GM13977 (cell line): Measurements from ENCODE around the gene ZNF488.

Experiments
- DNase-seq: peaks from one replicate; pipeline ENCODE4 v3.0.0; 2012; ENCODE audit warnings: low spot score
- in situ Hi-C: fragments of 300-500 bp; cut with MboI; formaldehyde crosslinking; loops from one replicate; pipeline ENCODE4 v1.12.0; 2022; ENCODE audit warnings: low sequenced_read_pairs, low pct_unique_long_range_greater_than_20kb, mixed read lengths, inconsistent platforms; ENCODE audit not compliant: unreplicated experiment
- TF ChIP-seq, protein P1 (sequence below): IDR thresholded peaks from 2 replicates; pipeline ENCODE4 v1.5.1; 2012; ENCODE audit warnings: mild to moderate bottlenecking, control low read depth; ENCODE audit not compliant: insufficient read depth; ENCODE audit errors: extremely low read depth, missing control alignments

ZNF488 gene

GRCh38 chr10:47414752-47415519 is 30.8 kb upstream of the ZNF488 start:
- DNase-seq = no peak
- in situ Hi-C loops = no loop called here
- TF ChIP-seq, protein P1, sequence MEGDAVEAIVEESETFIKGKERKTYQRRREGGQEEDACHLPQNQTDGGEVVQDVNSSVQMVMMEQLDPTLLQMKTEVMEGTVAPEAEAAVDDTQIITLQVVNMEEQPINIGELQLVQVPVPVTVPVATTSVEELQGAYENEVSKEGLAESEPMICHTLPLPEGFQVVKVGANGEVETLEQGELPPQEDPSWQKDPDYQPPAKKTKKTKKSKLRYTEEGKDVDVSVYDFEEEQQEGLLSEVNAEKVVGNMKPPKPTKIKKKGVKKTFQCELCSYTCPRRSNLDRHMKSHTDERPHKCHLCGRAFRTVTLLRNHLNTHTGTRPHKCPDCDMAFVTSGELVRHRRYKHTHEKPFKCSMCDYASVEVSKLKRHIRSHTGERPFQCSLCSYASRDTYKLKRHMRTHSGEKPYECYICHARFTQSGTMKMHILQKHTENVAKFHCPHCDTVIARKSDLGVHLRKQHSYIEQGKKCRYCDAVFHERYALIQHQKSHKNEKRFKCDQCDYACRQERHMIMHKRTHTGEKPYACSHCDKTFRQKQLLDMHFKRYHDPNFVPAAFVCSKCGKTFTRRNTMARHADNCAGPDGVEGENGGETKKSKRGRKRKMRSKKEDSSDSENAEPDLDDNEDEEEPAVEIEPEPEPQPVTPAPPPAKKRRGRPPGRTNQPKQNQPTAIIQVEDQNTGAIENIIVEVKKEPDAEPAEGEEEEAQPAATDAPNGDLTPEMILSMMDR = no peak

DNA sequence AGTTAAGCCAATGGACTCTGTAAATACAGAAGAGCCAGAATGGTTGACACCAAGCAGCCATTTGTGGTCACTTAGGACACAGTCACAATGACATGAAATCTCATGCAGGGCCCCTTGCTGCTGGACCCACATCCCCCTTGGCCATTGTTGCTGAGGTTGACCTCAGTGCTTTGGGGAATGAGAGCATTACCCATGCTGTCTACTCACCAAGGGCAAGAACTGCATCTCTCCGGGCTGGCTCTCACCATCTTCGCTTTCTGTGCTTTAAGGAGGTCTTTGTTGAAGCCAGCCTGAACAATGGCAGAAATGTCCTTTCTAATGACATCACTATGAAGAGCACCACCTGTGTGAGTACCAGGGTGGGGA is 30.1 kb upstream of the ZNF488 start:
- in situ Hi-C loops = no loop called here
- TF ChIP-seq, protein P1 = no peak
- DNase-seq = no peak

DNA sequence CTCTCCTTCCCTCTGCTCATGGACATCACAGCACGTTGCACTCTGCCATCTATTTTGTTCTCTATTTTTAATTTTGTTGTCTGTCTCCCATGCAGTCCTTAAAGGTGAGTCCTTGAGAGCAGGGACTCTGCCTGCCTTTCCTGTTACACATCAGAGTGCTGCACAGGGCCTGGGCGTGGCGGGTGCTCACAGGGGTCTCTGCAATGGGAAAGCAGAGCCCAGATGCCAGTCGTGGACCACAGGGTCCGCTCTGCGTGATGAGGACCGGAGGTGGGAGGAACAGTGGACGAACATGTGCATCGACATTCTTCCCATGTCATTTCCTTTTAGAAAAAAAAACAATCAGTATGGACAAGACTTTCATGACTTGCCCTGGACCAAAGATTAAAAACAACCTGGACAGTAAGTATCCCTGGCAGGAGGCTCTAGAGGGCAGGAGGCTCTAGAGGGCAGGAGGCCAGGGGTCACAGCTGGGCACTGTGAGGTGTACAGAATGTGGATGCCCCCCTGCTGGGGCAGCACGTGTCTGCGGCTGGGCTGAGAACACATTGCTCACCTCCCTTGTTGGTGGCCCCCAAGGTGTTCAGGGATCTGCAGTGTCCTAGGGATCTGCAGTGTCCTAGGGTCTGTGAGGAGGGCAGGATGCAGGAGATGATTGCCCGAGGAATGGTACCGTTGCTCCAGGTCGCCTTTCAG is 29.6 kb upstream of the ZNF488 start:
- TF ChIP-seq, protein P1 = no peak
- in situ Hi-C loops = no loop called here

GRCh38 chr10:47412869-47413268 is 28.8 kb upstream of the ZNF488 start:
- DNase-seq = no peak
- in situ Hi-C loops = no loop called here
- TF ChIP-seq, protein P1 = no peak

More for the DNA sequence above, 29.6 kb upstream of the ZNF488 start:
- DNase-seq = no peak

GRCh38 chr10:47412177-47412730 is 28.2 kb upstream of the ZNF488 start:
- in situ Hi-C loops = no loop called here
- TF ChIP-seq, protein P1 = no peak
- peak; percentile 3 for DNase-seq

- in situ Hi-C loops = no loop called here
- DNase-seq = peak; percentile 2
- TF ChIP-seq, protein P1 = no peak
These were observed 26.8 kb upstream of the ZNF488 start for GRCh38 chr10:47410862-47411261.
